Dermis microvascular lymphatic vessel endothelial cell (primary cell): ENCODE results near the gene DUSP14. TPM values are rescaled to one million over a fixed set of nuclear protein-coding genes. Genes with fewer than 3 reads are reported as not detected.

Source experiments
- DNase-seq, 2 donors: peaks; one replicate each; pipeline versions ENCODE4 v3.0.0 to v3.0.0-alpha.2; 2010; ENCODE audit warnings: low read depth in 2 of 2
- total RNA-seq: library from RNA; depleted of rRNA; stranded (reverse); fragments of >200 nt; gene quantifications from 2 replicates; pipeline ENCODE4 v1.2.1, GENCODE V29; 2014

The DUSP14 gene
- total RNA-seq, 1 donor from 2014 or later = 21.1 TPM

DNA sequence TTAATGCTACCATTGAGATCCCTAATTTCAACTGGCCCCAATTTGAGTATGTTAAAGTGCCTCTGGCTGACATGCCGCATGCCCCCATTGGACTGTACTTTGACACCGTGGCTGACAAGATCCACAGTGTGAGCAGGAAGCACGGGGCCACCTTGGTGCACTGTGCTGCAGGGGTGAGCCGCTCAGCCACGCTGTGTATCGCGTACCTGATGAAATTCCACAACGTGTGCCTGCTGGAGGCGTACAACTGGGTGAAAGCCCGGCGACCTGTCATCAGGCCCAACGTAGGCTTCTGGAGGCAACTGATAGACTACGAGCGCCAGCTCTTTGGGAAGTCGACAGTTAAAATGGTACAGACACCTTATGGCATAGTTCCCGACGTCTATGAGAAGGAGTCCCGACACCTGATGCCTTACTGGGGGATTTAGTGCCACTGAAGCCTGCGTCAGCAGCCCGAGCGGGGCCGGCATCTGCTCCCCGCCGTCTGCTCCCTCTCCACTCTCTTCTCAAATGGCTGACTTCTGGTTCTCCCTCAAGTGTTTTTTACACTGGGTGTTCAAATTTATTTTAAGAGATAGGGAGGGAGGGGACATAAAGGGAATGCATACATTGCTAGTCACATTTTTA, 22.9 kb downstream of the DUSP14 start:
- DNase-seq = no peak

GRCh38 chr17:37513711-37514110, 24.0 kb downstream of the DUSP14 start:
- DNase-seq = no peak

GRCh38 chr17:37516127-37516571, 26.5 kb downstream of the DUSP14 start:
- DNase-seq = no peak

GRCh38 chr17:37517881-37518280, 28.2 kb downstream of the DUSP14 start:
- no peak for DNase-seq

GRCh38 chr17:37518826-37519225, 29.1 kb downstream of the DUSP14 start:
- DNase-seq = no peak

GRCh38 chr17:37519251-37519985, 29.7 kb downstream of the DUSP14 start:
- no peak for DNase-seq

DNA sequence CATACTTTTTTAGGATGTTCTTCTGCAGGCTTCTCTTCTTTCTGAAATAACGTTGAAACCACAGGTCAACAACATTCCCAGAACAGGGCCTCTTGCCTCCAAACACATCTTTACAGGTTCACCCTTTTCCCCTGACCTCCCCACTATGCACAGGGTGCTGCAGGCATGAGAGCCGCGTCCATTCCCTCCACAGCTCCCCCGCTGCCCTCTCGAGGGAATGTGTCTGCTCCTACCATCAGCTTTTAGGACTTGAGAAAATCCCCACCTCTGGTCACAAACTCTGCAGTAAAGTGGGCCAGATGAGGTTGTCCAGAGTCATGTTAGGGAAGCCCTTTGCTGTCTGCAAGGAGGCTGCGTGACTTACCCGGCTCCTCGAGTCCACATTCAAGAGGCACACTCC, 30.5 kb downstream of the DUSP14 start:
- no peak for DNase-seq

DNA sequence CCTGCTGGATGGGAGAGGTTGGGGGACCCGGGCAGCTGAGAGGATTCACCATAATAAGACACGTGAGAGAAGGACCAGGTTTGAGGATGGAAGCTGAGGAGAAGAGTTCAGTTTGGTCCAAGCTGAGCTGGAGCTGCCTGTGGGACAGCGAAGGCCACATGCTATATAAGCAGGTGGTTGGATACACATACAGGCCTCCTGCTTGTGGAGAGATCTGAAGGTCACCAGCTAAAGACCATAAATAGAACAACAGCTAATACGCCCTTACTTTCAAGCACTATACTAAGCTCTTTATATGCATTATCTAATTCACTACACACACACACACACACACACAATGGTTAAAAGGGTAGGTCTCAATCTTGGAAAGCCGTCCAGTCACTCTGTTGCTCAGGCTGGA, 32.1 kb downstream of the DUSP14 start:
- no peak for DNase-seq

DNA sequence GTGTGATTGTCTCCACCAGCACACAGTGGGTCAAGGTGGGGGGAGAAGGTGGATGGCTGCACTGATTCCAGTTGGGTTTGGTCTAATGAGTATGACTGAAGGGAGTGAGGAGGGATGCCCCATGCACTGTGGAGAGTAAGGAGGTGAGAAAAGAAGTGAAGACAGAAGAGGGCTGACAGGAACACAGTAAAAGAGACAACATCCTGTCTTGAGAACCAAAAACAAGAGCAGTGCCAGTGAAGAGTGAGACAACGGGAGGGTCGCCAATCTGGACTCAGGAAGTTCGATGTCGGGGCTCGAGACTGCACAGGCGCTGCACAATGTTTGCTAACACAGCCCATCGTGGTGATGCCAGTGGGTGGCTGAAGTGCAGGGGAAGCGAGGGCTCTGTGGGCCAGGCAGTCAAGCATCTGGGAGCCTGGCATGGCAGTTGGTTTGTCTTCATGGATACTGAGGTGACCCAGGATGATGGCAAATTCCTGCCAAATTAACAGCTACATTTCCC, 34.1 kb downstream of the DUSP14 start:
- no peak for DNase-seq

DNA sequence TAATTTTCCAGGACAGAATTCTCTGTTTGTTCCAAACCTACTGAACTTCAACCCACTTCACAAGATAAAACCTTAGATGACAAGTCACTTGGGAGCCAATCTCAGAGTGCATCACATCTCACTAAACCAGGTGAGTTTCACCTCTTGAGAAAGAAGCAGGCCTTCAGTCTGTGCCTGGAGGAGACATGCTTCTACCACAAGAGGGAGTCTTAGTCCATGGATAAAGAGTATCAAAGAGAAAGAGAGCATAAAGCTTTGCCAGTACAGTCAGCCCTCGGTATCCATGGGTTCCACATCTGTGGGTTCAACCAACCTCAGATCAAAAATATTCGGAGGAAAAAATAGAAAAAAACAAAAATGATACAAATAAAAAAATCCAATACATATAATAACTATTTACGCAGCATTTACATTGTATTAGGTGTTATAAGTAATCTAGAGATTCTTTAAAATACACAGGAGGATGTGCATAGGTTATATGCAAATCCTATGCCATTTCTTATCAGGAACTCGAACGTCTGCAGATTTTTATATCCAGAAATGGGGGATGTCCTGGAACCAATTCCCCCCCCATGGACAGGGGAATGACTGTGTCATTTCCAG, 37.7 kb downstream of the DUSP14 start:
- peak; percentile 31 to 59 for DNase-seq

DNA sequence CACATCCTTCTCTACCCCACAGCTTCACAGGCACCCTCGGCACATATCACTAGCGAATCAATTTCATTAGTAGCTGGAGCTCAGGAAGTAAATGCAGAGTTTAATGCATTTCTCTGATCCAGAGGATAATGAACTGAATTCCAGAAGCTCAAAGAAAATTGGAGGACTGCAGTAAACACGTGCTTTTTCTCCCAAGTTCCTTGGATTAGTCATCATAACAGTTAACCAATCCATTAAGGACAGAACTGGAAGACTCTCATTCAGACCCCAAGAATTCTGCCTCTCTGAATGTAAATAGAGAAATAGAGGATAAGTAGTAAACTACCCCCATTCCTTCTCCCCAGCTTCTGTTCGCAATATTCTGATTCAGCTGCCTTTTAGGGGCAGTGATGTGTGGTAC, 40.7 kb downstream of the DUSP14 start:
- DNase-seq = no peak

- DNase-seq = no peak
Measured at GRCh38 chr17:37532756-37533155, 43.1 kb downstream of the DUSP14 start.

DNA sequence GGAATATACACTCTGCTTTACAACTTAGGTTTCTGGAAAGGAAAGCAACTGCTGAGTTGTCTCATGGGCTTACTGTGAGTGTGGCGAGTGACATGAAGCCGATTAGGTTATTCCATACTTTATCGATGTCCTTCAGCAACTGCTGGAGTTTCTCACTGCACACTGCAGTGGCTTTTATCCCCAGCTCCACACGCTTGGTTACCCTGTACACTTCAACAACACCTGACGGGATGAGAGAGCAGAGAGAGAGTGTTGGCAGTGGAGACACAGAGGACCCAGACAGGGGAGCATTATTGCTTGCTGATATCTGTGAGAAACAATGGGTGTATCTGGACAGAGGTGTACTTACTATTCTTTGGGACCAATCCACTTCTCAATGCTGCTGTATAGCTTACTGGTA, 46.2 kb downstream of the DUSP14 start:
- no peak for DNase-seq

DNA sequence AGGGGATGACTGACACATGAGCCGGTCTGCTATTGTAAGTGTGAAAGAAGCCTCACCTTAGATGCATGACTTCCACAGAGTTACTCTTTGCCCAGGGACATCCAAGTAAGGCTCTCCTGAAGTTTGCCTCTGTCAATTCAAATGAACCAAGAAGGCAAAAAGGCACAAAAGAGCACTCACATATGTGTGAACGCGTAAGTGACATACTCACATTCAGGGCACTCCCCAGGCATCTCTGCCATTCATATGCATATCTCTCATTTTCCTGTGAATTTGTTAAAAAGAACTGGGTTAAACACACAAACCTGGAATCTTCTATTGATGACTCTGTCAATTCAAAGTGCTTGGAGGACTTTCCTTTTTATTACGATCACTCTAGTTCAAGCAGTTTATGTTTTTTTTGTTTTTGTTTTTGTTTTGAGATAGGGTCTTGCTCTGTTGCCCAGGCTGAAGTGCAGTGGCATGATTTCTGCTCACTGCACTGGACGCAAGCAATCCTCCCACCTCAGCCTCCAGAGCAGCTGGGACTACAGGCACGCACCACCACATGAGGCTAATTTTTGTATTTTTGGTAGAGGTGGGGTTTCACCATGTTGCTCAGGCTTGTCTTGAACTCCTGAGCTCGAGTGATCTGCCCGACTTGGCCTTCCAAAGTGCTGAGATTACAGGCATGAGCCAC, 49.4 kb downstream of the DUSP14 start:
- DNase-seq = no peak

- no peak for DNase-seq
Measured at GRCh38 chr17:37541880-37542660, 52.4 kb downstream of the DUSP14 start.

- no peak for DNase-seq
Measured at GRCh38 chr17:37543637-37544052, 54.0 kb downstream of the DUSP14 start.

DNA sequence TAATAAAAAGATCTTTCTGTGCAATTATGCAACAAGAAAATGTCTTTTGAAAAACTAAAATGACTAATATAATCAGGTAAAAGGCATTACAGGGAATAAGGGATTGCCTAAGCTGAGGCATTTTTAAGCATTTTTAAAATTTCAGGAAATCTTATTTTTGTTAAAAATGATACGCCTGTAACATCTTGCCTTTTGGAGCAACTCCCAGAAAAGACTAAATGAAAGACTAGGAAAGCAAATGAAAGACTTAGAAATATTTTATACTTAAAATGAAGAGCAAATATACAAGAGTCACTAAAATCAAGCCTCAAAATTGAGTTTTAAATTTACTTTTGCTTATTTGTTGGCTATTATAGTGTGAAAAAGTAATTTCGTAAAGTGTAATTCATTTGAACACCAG, 55.8 kb downstream of the DUSP14 start:
- no peak for DNase-seq

DNA sequence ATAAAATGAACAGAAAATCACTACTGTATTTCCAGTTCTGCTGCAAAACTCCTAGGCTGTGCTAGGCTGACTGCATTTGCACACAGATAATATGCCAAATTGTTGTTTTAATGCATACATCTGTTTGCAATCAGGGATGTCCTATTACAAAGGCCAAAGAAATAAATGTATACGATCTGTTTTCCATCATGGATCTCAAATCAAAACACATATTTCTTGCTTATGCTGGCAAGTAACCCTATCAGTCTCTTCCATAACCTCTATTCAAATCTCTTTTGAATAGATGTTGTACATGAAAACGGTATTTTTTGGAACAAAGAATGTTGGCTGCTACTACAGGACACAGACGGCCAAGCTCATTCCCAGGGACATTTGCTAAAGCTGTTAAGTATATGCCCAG, 56.6 kb downstream of the DUSP14 start:
- no peak for DNase-seq

DNA sequence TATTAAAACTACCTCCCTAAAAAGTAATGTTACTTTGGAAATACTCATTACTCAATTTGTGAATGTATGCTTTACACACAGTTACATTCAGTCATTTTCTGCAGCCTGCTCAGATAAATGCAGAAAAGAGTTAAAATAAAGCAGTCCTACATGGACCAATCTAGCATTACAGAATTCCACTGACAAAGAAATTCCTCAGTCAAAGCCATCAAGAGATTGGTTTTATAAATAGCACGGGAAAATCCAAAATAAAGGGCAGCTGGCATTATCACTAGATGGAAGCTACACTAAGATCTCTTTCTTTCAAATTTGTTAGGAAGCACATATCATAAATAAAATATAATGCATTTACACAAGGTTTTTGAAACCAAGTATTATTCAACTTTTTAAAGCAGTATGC, 58.3 kb downstream of the DUSP14 start:
- no peak for DNase-seq

DNA sequence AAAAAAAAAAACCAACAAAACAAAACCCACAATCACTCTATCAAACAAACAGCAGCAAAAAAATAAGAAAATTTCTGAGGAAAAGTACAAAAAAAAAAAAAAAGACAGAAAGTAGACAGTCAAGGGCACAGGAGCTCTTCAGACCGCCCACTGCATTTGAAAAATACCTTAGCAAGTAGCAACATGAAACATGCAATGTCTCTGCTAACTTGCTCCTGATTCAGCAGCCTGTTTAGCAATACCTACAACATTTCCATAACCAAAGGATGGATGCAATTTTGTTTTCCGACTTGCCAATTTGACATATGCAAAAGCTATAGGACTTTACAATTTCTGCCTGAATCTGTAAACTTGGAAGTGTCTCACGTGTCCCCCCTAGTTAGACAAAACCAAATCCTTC, 62.1 kb downstream of the DUSP14 start:
- DNase-seq = no peak

DNA sequence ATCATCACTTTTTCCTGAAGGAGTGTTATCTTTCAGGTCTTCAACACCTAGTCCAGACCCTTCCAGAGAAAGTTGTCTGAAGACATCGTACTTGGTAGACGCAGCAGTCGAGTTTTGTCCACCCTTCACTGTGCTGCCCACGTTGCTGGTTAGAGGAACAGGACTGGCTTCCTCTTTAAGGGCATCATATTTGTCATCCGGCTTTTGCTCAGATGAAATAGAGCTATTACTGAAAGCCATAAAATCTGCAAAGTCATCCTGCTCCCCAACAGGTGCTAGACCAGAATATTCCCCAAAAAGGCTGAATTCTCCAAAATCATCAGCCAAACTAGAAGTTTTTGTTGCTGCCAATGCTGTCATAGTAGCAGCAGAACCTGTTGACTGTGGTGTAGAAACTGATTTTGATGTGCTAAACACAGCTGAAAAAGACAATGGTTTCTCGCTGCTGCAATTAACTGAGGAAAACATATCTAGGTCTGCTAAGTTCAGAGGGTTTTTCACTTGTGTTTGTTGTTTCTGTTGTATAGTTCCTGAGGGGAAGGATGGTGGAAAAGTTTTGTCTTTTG, 63.8 kb downstream of the DUSP14 start:
- DNase-seq = no peak
